ENCODE data around the gene BBX.

The BBX gene

GRCh38 chr3:107806021-107806420 lies 283.3 kb downstream of the BBX start:
- Histone ChIP-seq H3K4me2 (ENCODE audit: insufficient read depth, low read length) (no peak overlapping the region), H3K36me3 (ENCODE audit: insufficient read depth, low read length) (peaks cover 71% of the 10 kb centered on the region), H3K27ac (ENCODE audit: low read length) (no peak overlapping the region), H3K27me3 (ENCODE audit: insufficient read depth, low read length, poor library complexity) (no peaks in the 10 kb centered on the region), H3K4me3 (ENCODE audit: low read depth in 1 of 2, low read length in 2 of 2) (no peak overlapping the region), H3K9ac (ENCODE audit: low read depth, low read length) (no peak overlapping the region), H2AFZ (ENCODE audit: low read depth, low read length) (no peak overlapping the region), H3K79me2 (ENCODE audit: insufficient read depth, low read length) (no peaks in the 10 kb centered on the region), H4K20me1 (ENCODE audit: insufficient read depth, low read length) (no peaks in the 10 kb centered on the region), H3K9me3 (ENCODE audit: insufficient read depth, low read length, severe bottlenecking) (no peaks in the 10 kb centered on the region), H3K4me1 (ENCODE audit: insufficient read depth, low read length) (no peaks in the 10 kb centered on the region)
- no peak for TF ChIP-seq EZH2 (IDR thresholded peaks at IDR 0.05; ENCODE audit: borderline replicate concordance, low read depth, low read length, severe bottlenecking)
- no peak for TF ChIP-seq CTCF (IDR thresholded peaks at IDR 0.05; ENCODE audit: borderline replicate concordance, extremely low read depth, low read length, poor library complexity, severe bottlenecking)
- no peak for DNase-seq
- no peak for ATAC-seq (ENCODE audit: insufficient read depth, low read depth)

GRCh38 chr3:107806536-107806935 lies 283.8 kb downstream of the BBX start:
- H3K79me2 ChIP-seq (ENCODE audit: insufficient read depth, low read length): no peaks in the 10 kb centered on the region
- no peak overlapping the region for H3K9ac ChIP-seq (ENCODE audit: low read depth, low read length)
- H3K27me3 ChIP-seq (ENCODE audit: insufficient read depth, low read length, poor library complexity): no peaks in the 10 kb centered on the region
- DNase-seq (no peak), ATAC-seq (ENCODE audit: insufficient read depth, low read depth) (no peak)
- no peak overlapping the region for H3K4me3 ChIP-seq (ENCODE audit: low read depth in 1 of 2, low read length in 2 of 2)
- TF ChIP-seq CTCF (IDR thresholded peaks at IDR 0.05; ENCODE audit: borderline replicate concordance, extremely low read depth, low read length, poor library complexity, severe bottlenecking) (no peak), EZH2 (IDR thresholded peaks at IDR 0.05; ENCODE audit: borderline replicate concordance, low read depth, low read length, severe bottlenecking) (no peak)
- no peak overlapping the region for H2AFZ ChIP-seq (ENCODE audit: low read depth, low read length)
- no peak overlapping the region for H3K27ac ChIP-seq (ENCODE audit: low read length)
- peaks cover 65% of the 10 kb centered on the region for H3K36me3 ChIP-seq (ENCODE audit: insufficient read depth, low read length)
- no peak overlapping the region for H3K4me2 ChIP-seq (ENCODE audit: insufficient read depth, low read length)
- no peaks in the 10 kb centered on the region for H3K4me1 ChIP-seq (ENCODE audit: insufficient read depth, low read length)
- no peaks in the 10 kb centered on the region for H3K9me3 ChIP-seq (ENCODE audit: insufficient read depth, low read length, severe bottlenecking)
- no peaks in the 10 kb centered on the region for H4K20me1 ChIP-seq (ENCODE audit: insufficient read depth, low read length)

GRCh38 chr3:107810171-107811071 lies 287.7 kb downstream of the BBX start:
- Histone ChIP-seq H2AFZ (ENCODE audit: low read depth, low read length) (no peak overlapping the region), H3K4me3 (ENCODE audit: low read depth in 1 of 2, low read length in 2 of 2) (no peak overlapping the region), H3K79me2 (ENCODE audit: insufficient read depth, low read length) (no peaks in the 10 kb centered on the region), H3K4me1 (ENCODE audit: insufficient read depth, low read length) (no peaks in the 10 kb centered on the region), H3K27ac (ENCODE audit: low read length) (no peak overlapping the region), H4K20me1 (ENCODE audit: insufficient read depth, low read length) (no peaks in the 10 kb centered on the region), H3K9me3 (ENCODE audit: insufficient read depth, low read length, severe bottlenecking) (no peaks in the 10 kb centered on the region), H3K36me3 (ENCODE audit: insufficient read depth, low read length) (peaks cover 27% of the 10 kb centered on the region), H3K9ac (ENCODE audit: low read depth, low read length) (no peak overlapping the region), H3K27me3 (ENCODE audit: insufficient read depth, low read length, poor library complexity) (no peaks in the 10 kb centered on the region), H3K4me2 (ENCODE audit: insufficient read depth, low read length) (no peak overlapping the region)
- TF ChIP-seq EZH2 (IDR thresholded peaks at IDR 0.05; ENCODE audit: borderline replicate concordance, low read depth, low read length, severe bottlenecking) (no peak), CTCF (IDR thresholded peaks at IDR 0.05; ENCODE audit: borderline replicate concordance, extremely low read depth, low read length, poor library complexity, severe bottlenecking) (no peak)
- no peak for DNase-seq
- no peak for ATAC-seq (ENCODE audit: insufficient read depth, low read depth)

Measured in DND-41 (cell line).